Nephron (organoid): ENCODE data around the gene BMP8A.
A peak's percentile ranks its signal among the peaks of the same experiment; 100 is the strongest.
"Not testable (repeated sequence)": the region's sequence is repeated elsewhere in the genome, so short reads cannot be mapped to it uniquely, and the experiment has no call there.

Experiments
- H3K27ac Mint-ChIP-seq, 3 experiments: 2 replicates each; pipeline ENCODE4 v1.8.0; 2020; ENCODE audit warnings: mixed read lengths in 3 of 3, mild to moderate bottlenecking in 2 of 3, moderate library complexity in 1 of 3
- H3K27me3 Mint-ChIP-seq: 2 replicates; pipeline ENCODE4 v1.8.0; 2021; ENCODE audit warnings: low read depth, mild to moderate bottlenecking, moderate library complexity, mixed read lengths
- H3K36me3 Mint-ChIP-seq: 2 replicates; pipeline ENCODE4 v1.8.0; 2020; ENCODE audit warnings: low read depth, mixed read lengths
- H3K4me1 Mint-ChIP-seq: 2 replicates; pipeline ENCODE4 v1.8.0; 2020; ENCODE audit warnings: mixed read lengths
- H3K4me3 Mint-ChIP-seq, 3 experiments: 2 replicates each; pipeline ENCODE4 v1.8.0; 2020; ENCODE audit warnings: mild to moderate bottlenecking in 3 of 3, mixed read lengths in 3 of 3, moderate library complexity in 2 of 3
- H3K9me3 Mint-ChIP-seq: 2 replicates; pipeline ENCODE4 v1.8.0; 2020; ENCODE audit warnings: mixed read lengths
- CTCF ChIP-seq, 3 experiments: fragments of 200-600 bp; sonication (generic); IDR thresholded peaks; one replicate each; pipeline ENCODE4 v1.5.0; 2021; ENCODE audit warnings: antibody characterized with exemption in 3 of 3; ENCODE audit not compliant: unreplicated experiment in 3 of 3

The BMP8A gene

GRCh38 chr1:39491146-39491921 is at the start of gene BMP8A:
Gene BMP8A, plus strand, starts transcription at chr1:39491636. Its CDS starts 356 bp downstream, at chr1:39491992.
- Mint-ChIP-seq H3K27ac (no peak within 1 kb of the TSS), H3K27me3 (peaks cover 56% of the 10 kb centered on the region), H3K9me3 (no peaks in the 10 kb centered on the region), H3K36me3 (peaks cover 19% of the 10 kb centered on the region), H3K4me3 (peak within 1 kb of the TSS; percentile 65 to 77 (median 68)), H3K4me1 (peaks cover 7% of the 10 kb centered on the region)
- TF ChIP-seq CTCF (IDR thresholded peaks at IDR 0.05; ENCODE audit: unreplicated experiment in 3 of 3), result no peak

- Mint-ChIP-seq H3K9me3 (no peaks in the 10 kb centered on the region), H3K27ac (no peak overlapping the region), H3K4me1 (no peaks in the 10 kb centered on the region), H3K4me3 (no peak overlapping the region), H3K27me3 (no peaks in the 10 kb centered on the region), H3K36me3 (peaks cover 70% of the 10 kb centered on the region)
- no peak for TF ChIP-seq CTCF (IDR thresholded peaks at IDR 0.05; ENCODE audit: unreplicated experiment in 3 of 3)
These were observed 49.6 kb upstream of the BMP8A start for GRCh38 chr1:39441797-39442196.

- no peak for TF ChIP-seq CTCF (IDR thresholded peaks at IDR 0.05; ENCODE audit: unreplicated experiment in 3 of 3)
- Mint-ChIP-seq H3K4me3 (no peak overlapping the region), H3K27me3 (no peaks in the 10 kb centered on the region), H3K4me1 (no peaks in the 10 kb centered on the region), H3K9me3 (no peaks in the 10 kb centered on the region), H3K27ac (no peak overlapping the region), H3K36me3 (peaks cover 84% of the 10 kb centered on the region)
These were observed 45.9 kb upstream of the BMP8A start for GRCh38 chr1:39445573-39445972.

- no peaks in the 10 kb centered on the region for H3K27me3 Mint-ChIP-seq
These were observed 44.4 kb upstream of the BMP8A start for GRCh38 chr1:39446986-39447567.

GRCh38 chr1:39450041-39450440 is 41.4 kb upstream of the BMP8A start:
- H3K4me1 Mint-ChIP-seq, H3K9me3 Mint-ChIP-seq, H3K27ac Mint-ChIP-seq, H3K27me3 Mint-ChIP-seq, H3K4me3 Mint-ChIP-seq: not testable (repeated sequence)
- peaks cover 86% of the 10 kb centered on the region for H3K36me3 Mint-ChIP-seq

More at GRCh38 chr1:39446986-39447567, 44.4 kb upstream of the BMP8A start:
- H3K4me3 Mint-ChIP-seq, result no peak overlapping the region
- peaks cover 85% of the 10 kb centered on the region for H3K36me3 Mint-ChIP-seq
- no peak overlapping the region for H3K27ac Mint-ChIP-seq
- no peaks in the 10 kb centered on the region for H3K4me1 Mint-ChIP-seq
- no peak for TF ChIP-seq CTCF (IDR thresholded peaks at IDR 0.05; ENCODE audit: unreplicated experiment in 3 of 3)
- no peaks in the 10 kb centered on the region for H3K9me3 Mint-ChIP-seq

- H3K4me1 Mint-ChIP-seq, result no peaks in the 10 kb centered on the region
- no peak overlapping the region for H3K27ac Mint-ChIP-seq
- H3K9me3 Mint-ChIP-seq, result no peaks in the 10 kb centered on the region
- no peak for TF ChIP-seq CTCF (IDR thresholded peaks at IDR 0.05; ENCODE audit: unreplicated experiment in 3 of 3)
- no peak overlapping the region for H3K4me3 Mint-ChIP-seq
- no peaks in the 10 kb centered on the region for H3K27me3 Mint-ChIP-seq
- peaks cover 87% of the 10 kb centered on the region for H3K36me3 Mint-ChIP-seq
These were observed 40.4 kb upstream of the BMP8A start for GRCh38 chr1:39450956-39451606.
